HL-60 (cell line): ENCODE measurements around the gene GTF2A1.

ENCODE experiments used
- GABPA ChIP-seq: IDR thresholded peaks from 2 replicates; pipeline ENCODE4 v1.6.1; 2012; ENCODE audit warnings: low read depth
- POLR2AphosphoS5 ChIP-seq: IDR thresholded peaks from 2 replicates; pipeline ENCODE4 v1.6.1; 2012; ENCODE audit warnings: low read depth
- SPI1 ChIP-seq: IDR thresholded peaks from 2 replicates; pipeline ENCODE4 v1.6.1; 2012; ENCODE audit warnings: low read depth, mild to moderate bottlenecking, borderline replicate concordance
- TF ChIP-seq, protein P1 (sequence below): IDR thresholded peaks from one replicate; pipeline ENCODE4 v1.5.1; 2011; ENCODE audit warnings: low read length, control low read depth, inconsistent platforms; ENCODE audit not compliant: insufficient read depth
- TF ChIP-seq, protein P2 (sequence below): IDR thresholded peaks from 2 replicates; pipeline ENCODE4 v1.6.1; 2012; ENCODE audit warnings: low read depth; ENCODE audit not compliant: insufficient replicate concordance

DNA sequence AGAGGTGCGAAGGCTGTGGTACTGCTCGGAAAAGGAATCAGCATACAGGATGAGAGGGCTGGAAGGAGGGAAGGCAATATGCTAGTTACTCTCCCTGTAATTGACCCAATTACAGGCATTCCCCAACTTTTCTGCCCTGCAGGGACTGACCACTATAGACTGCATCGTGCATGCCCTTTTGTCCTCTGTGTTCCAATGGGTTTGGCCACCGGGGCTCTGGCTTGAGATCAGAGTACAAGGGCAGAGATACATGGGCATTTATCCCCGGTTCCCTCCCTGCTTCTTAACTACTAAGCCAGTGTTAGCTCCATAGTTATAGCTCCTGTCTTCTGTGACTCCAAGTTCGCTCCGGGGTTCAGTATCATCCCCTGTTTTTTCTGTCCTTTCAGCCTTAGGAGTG is 59.7 kb downstream of the GTF2A1 start:
- TF ChIP-seq, protein P1, sequence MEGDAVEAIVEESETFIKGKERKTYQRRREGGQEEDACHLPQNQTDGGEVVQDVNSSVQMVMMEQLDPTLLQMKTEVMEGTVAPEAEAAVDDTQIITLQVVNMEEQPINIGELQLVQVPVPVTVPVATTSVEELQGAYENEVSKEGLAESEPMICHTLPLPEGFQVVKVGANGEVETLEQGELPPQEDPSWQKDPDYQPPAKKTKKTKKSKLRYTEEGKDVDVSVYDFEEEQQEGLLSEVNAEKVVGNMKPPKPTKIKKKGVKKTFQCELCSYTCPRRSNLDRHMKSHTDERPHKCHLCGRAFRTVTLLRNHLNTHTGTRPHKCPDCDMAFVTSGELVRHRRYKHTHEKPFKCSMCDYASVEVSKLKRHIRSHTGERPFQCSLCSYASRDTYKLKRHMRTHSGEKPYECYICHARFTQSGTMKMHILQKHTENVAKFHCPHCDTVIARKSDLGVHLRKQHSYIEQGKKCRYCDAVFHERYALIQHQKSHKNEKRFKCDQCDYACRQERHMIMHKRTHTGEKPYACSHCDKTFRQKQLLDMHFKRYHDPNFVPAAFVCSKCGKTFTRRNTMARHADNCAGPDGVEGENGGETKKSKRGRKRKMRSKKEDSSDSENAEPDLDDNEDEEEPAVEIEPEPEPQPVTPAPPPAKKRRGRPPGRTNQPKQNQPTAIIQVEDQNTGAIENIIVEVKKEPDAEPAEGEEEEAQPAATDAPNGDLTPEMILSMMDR: no peak
- TF ChIP-seq SPI1: no peak
- TF ChIP-seq POLR2AphosphoS5: no peak
- TF ChIP-seq, protein P2, sequence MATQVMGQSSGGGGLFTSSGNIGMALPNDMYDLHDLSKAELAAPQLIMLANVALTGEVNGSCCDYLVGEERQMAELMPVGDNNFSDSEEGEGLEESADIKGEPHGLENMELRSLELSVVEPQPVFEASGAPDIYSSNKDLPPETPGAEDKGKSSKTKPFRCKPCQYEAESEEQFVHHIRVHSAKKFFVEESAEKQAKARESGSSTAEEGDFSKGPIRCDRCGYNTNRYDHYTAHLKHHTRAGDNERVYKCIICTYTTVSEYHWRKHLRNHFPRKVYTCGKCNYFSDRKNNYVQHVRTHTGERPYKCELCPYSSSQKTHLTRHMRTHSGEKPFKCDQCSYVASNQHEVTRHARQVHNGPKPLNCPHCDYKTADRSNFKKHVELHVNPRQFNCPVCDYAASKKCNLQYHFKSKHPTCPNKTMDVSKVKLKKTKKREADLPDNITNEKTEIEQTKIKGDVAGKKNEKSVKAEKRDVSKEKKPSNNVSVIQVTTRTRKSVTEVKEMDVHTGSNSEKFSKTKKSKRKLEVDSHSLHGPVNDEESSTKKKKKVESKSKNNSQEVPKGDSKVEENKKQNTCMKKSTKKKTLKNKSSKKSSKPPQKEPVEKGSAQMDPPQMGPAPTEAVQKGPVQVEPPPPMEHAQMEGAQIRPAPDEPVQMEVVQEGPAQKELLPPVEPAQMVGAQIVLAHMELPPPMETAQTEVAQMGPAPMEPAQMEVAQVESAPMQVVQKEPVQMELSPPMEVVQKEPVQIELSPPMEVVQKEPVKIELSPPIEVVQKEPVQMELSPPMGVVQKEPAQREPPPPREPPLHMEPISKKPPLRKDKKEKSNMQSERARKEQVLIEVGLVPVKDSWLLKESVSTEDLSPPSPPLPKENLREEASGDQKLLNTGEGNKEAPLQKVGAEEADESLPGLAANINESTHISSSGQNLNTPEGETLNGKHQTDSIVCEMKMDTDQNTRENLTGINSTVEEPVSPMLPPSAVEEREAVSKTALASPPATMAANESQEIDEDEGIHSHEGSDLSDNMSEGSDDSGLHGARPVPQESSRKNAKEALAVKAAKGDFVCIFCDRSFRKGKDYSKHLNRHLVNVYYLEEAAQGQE: no peak
- TF ChIP-seq GABPA: no peak
